K562 (cell line): Measurements from ENCODE around the gene FOXRED2. TPM values are rescaled to one million over a fixed set of nuclear protein-coding genes. Genes with fewer than 3 reads are reported as not detected.

Experiments
- ARNT ChIP-seq, 2 experiments: fragments of 450-650 bp; IDR thresholded peaks; 2 replicates each; pipeline ENCODE4 v1.6.1; 2016; ENCODE audit warnings: mild to moderate bottlenecking in 1 of 2
- C11orf30 ChIP-seq: fragments of 450-650 bp; IDR thresholded peaks from 2 replicates; pipeline ENCODE4 v1.6.1; 2016; ENCODE audit warnings: low read depth, mild to moderate bottlenecking
- CTBP1 ChIP-seq: fragments of 450-650 bp; IDR thresholded peaks from 2 replicates; pipeline ENCODE4 v1.6.1; 2016; ENCODE audit warnings: borderline replicate concordance
- EP300 ChIP-seq: IDR thresholded peaks from 2 replicates; pipeline ENCODE4 v1.6.1; 2012; ENCODE audit warnings: low read length, improper control_type of control experiment
- ETS2 ChIP-seq: IDR thresholded peaks from 2 replicates; pipeline ENCODE4 v1.6.1; 2016; ENCODE audit warnings: borderline replicate concordance, missing genetic modification characterization, mild to moderate bottlenecking, moderate library complexity, missing compliant biosample characterization; ENCODE audit not compliant: poor library complexity, severe bottlenecking
- L3MBTL2 ChIP-seq: fragments of 450-650 bp; IDR thresholded peaks from 2 replicates; pipeline ENCODE4 v1.6.1; 2016; ENCODE audit warnings: mild to moderate bottlenecking, moderate library complexity
- MYC ChIP-seq, 2 experiments: fragments of 250-450 bp in 1 of 2; sonication (Bioruptor Pico) in 1 of 2; IDR thresholded peaks; 2 replicates each; pipeline versions ENCODE4 v1.5.1 to v1.6.1; 2012 to 2021; ENCODE audit warnings: low read depth in 2 of 2, borderline replicate concordance in 1 of 2, improper control_type of control experiment in 1 of 2, low read length in 1 of 2, mild to moderate bottlenecking in 1 of 2, moderate library complexity in 1 of 2
- NFE2L1 ChIP-seq: fragments of 450-650 bp; IDR thresholded peaks from 2 replicates; pipeline ENCODE4 v1.6.1; 2016; ENCODE audit warnings: missing genetic modification characterization, low read depth, mild to moderate bottlenecking, missing compliant biosample characterization, moderate library complexity, borderline replicate concordance
- PCBP2 ChIP-seq: fragments of 200-400 bp; formaldehyde crosslinking; IDR thresholded peaks from 2 replicates; pipeline ENCODE4 v1.6.1; 2018; ENCODE audit warnings: low read length, low read depth, mild to moderate bottlenecking, moderate library complexity; ENCODE audit not compliant: poor library complexity, severe bottlenecking
- RBM34 ChIP-seq: fragments of 200-400 bp; formaldehyde crosslinking; IDR thresholded peaks from 2 replicates; pipeline ENCODE4 v1.6.1; 2018; ENCODE audit warnings: low read length, borderline replicate concordance; ENCODE audit not compliant: insufficient read depth
- RNF2 ChIP-seq: sonication (generic); IDR thresholded peaks from 2 replicates; pipeline ENCODE4 v1.6.1; 2016
- STAT6 ChIP-seq: sonication (generic); formaldehyde crosslinking; IDR thresholded peaks from 2 replicates; pipeline ENCODE4 v1.8.1; 2023; ENCODE audit warnings: mild to moderate bottlenecking, missing genetic modification reagents
- ZBTB1 ChIP-seq: sonication (generic); formaldehyde crosslinking; IDR thresholded peaks from 2 replicates; pipeline ENCODE4 v1.8.1; 2023; ENCODE audit warnings: missing genetic modification reagents, low read depth, mild to moderate bottlenecking, borderline replicate concordance
- ZNF124 ChIP-seq: sonication (generic); formaldehyde crosslinking; IDR thresholded peaks from 2 replicates; pipeline ENCODE4 v1.8.1; 2022; ENCODE audit warnings: missing genetic modification reagents
- ZNF23 ChIP-seq: fragments of 250-450 bp; sonication (Bioruptor Pico); IDR thresholded peaks from 2 replicates; pipeline ENCODE4 v1.4.0; 2020; ENCODE audit warnings: mild to moderate bottlenecking
- ZNF830 ChIP-seq: fragments of 250-450 bp; sonication (Bioruptor Pico); IDR thresholded peaks from 2 replicates; pipeline ENCODE4 v1.5.0; 2021; ENCODE audit warnings: mild to moderate bottlenecking
- polyA plus RNA-seq, 8 experiments: library from polyadenylated mRNA; depleted of rRNA in 4 of 8; stranded (reverse) in 5 of 8; unstranded in 3 of 8; fragments of >200 nt; fragmentation: Nextera tagmentation in 2 of 8; fragmentation: Illumina TruSeq in 1 of 8; extraction: Ambion mirVana in 2 of 8; extraction: Trizol in 1 of 8; gene quantifications; 2 replicates each; pipeline versions ENCODE4 v1.2.1 to v1.2.3, GENCODE V29; 2011 to 2014; ENCODE audit warnings: inconsistent platforms in 1 of 8, missing spikeins in 1 of 8
- total RNA-seq, 7 experiments: library from RNA; depleted of rRNA in 6 of 7; stranded (reverse); fragments of >200 nt in 6 of 7; fragmentation: Illumina TruSeq in 2 of 7; extraction: Trizol in 2 of 7; gene quantifications; 2 replicates each; pipeline versions ENCODE4 v1.2.1 to v1.2.3, GENCODE V29; 2011 to 2021; ENCODE audit warnings: low replicate concordance in 1 of 7

FOXRED2 gene
- total and polyA plus RNA-seq, 9 of the 15 experiments (the other 6 are each of a cell fraction or from before 2014, with no cell fraction given) = 2.8 to 48.4 (median 7.8) TPM

DNA sequence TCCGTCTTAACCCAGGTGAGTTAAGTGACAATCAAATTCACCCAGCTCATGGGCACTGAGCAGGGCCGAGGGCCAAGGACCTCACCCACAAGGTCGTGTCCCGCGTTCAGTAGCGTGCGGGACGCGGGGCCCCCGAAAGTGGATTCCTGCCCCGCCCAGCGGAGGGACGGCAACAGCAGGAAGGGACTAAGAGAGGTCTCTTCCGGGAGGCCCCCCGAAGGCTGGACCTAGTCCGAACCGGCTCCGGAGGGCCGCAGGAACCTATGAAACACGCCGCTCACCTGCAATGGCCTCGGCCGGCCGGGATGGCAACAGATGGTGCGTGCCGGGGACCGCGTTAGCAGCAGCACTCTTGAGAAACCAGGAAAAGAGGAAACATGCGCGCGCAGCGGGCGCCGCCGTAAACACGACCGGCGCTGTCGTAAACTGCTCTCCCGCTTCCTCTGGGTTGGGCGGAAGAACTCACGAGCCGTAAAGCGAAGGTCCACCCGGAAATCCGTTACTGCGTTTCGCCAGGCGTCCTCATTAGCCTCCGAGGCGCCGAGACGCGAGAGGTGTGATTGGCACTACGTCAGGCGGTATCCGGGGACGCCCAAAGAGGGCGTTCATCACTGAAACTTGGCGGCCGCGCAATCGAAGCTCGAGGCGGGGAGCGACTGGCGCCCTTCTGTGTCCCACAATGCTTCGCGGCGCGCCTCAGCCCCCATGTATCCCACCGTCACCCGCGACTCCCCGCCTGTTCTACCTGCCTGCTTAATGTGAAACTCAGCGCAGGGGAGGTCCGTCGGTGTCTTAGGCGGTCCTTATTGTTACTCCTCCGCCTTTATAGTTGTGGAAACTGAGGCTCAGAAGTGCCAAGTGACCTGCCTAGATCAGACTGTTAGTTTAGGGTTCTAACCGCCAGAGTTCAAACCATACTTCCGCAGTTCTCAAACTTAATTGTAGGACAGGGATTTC, 22.2 kb upstream of the FOXRED2 start, which contains the start of gene EIF3D (continued):
- TF ChIP-seq ZNF23 (CRISPR knock-in tag) (no peak), PCBP2 (no peak), ARNT (IDR thresholded peaks at IDR 0.05) (0 out of 4 replicates have a peak, but pooled peaks of 1 of the 2 experiments have one; percentile 50), MYC (IDR thresholded peaks at IDR 0.05; ENCODE audit: low read depth, low read length) (peak; percentile 98), MYC (CRISPR knock-in tag; IDR thresholded peaks at IDR 0.05; ENCODE audit: borderline replicate concordance, low read depth) (peak; percentile 93), ZNF830 (CRISPR knock-in tag) (no peak), EP300 (no peak; the same call in 1 of the 2 replicates), C11orf30 (peak; percentile 57), L3MBTL2 (peak; percentile 83), ZBTB1 (CRISPR knock-in tag) (no peak; the same call in 1 of the 2 replicates), RNF2 (peak; percentile 58; the same call in 1 of the 2 replicates), STAT6 (CRISPR knock-in tag) (no peak), RBM34 (no peak), ETS2 (no peak), CTBP1 (peak; percentile 78), ZNF124 (CRISPR knock-in tag) (no peak), NFE2L1 (no peak)
